ENCODE results near the gene TEDC2. TPM values are rescaled to one million over a fixed set of nuclear protein-coding genes. Genes with fewer than 3 reads are reported as not detected.

The TEDC2 gene
- total RNA-seq, 2 experiments from 2014 or later = 23.2 to 30.7 TPM

- H3K4me1 Mint-ChIP-seq (ENCODE audit: low read depth) = peaks cover 17% of the 10 kb centered on the region
- H3K27me3 Mint-ChIP-seq = peaks cover 10% of the 10 kb centered on the region
- ChIA-PET POLR2A (no interaction called here), CTCF (no interaction called here)
- TF ChIP-seq CTCF (IDR thresholded peaks at IDR 0.05) = no peak
- no peak overlapping the region for H3K27ac Mint-ChIP-seq
- DNase-seq = no peak
- intact Hi-C loops (cut with micrococcal nuclease) = no loop called here
- no peak overlapping the region for H3K4me3 Mint-ChIP-seq
- H3K9me3 Mint-ChIP-seq = no peaks in the 10 kb centered on the region
- ATAC-seq = no peak
- H3K36me3 Mint-ChIP-seq (ENCODE audit: low read depth) = peaks cover 5% of the 10 kb centered on the region
Observed at GRCh38 chr16:2464333-2464732, 4.4 kb downstream of the TEDC2 start.

GRCh38 chr16:2465653-2466415, 5.9 kb downstream of the TEDC2 start:
- no peak for TF ChIP-seq CTCF (IDR thresholded peaks at IDR 0.05)
- no peak overlapping the region for H3K4me3 Mint-ChIP-seq
- ChIA-PET CTCF (interaction anchor here (1.0 kb wide), 1 partner anchor 12 kb away, joined by 3 read pairs; no protein-coding TSS in a partner anchor), POLR2A (no interaction called here)
- no peak overlapping the region for H3K27ac Mint-ChIP-seq
- H3K9me3 Mint-ChIP-seq = no peaks in the 10 kb centered on the region
- peaks cover 18% of the 10 kb centered on the region for H3K4me1 Mint-ChIP-seq (ENCODE audit: low read depth)
- peaks cover 5% of the 10 kb centered on the region for H3K36me3 Mint-ChIP-seq (ENCODE audit: low read depth)
- no peak for ATAC-seq
- DNase-seq = no peak
- peaks cover 24% of the 10 kb centered on the region for H3K27me3 Mint-ChIP-seq
- intact Hi-C loops (cut with micrococcal nuclease) = no loop called here

GRCh38 chr16:2466667-2467527, 7.0 kb downstream of the TEDC2 start:
- no peak overlapping the region for H3K27ac Mint-ChIP-seq
- H3K27me3 Mint-ChIP-seq = peaks cover 24% of the 10 kb centered on the region
- peaks cover 18% of the 10 kb centered on the region for H3K4me1 Mint-ChIP-seq (ENCODE audit: low read depth)
- DNase-seq = peak; percentile 54
- POLR2A ChIA-PET = interaction anchor here (0.7 to 0.9 kb wide), 2 partner anchors 51 to 312 kb away, joined by 3 read pairs; partner anchors contain the start of gene TRAF7
- CTCF ChIA-PET = interaction anchor here (1.0 kb wide), 1 partner anchor 11 kb away, joined by 3 read pairs; no protein-coding TSS in a partner anchor
- peak; percentile 8 for ATAC-seq
- H3K9me3 Mint-ChIP-seq = no peaks in the 10 kb centered on the region
- no peak for TF ChIP-seq CTCF (IDR thresholded peaks at IDR 0.05)
- H3K4me3 Mint-ChIP-seq = no peak overlapping the region
- intact Hi-C loops (cut with micrococcal nuclease) = no loop called here
- H3K36me3 Mint-ChIP-seq (ENCODE audit: low read depth) = peaks cover 5% of the 10 kb centered on the region

- ATAC-seq = peak; percentile 35
- peak; percentile 52 for TF ChIP-seq CTCF (IDR thresholded peaks at IDR 0.05)
- POLR2A ChIA-PET = interaction anchor here (0.7 to 2.5 kb wide), 3 partner anchors 52 to 312 kb away, joined by 3 to 5 read pairs (median 3); partner anchors contain the start of genes ECI1 and TRAF7
Observed at GRCh38 chr16:2467528-2468232, 7.8 kb downstream of the TEDC2 start.

More at GRCh38 chr16:2467528-2468232, 7.8 kb downstream of the TEDC2 start:
- peak; percentile 62 for DNase-seq
- Mint-ChIP-seq H3K9me3 (no peaks in the 10 kb centered on the region), H3K4me1 (ENCODE audit: low read depth) (peaks cover 18% of the 10 kb centered on the region), H3K27me3 (peaks cover 25% of the 10 kb centered on the region), H3K4me3 (no peak overlapping the region), H3K36me3 (ENCODE audit: low read depth) (peaks cover 4% of the 10 kb centered on the region), H3K27ac (no peak overlapping the region)
- CTCF ChIA-PET = interaction anchor here (1.3 kb wide), 1 partner anchor 34 kb away, joined by 3 read pairs; no protein-coding TSS in a partner anchor
- intact Hi-C loops (cut with micrococcal nuclease) = no loop called here
